ENCODE data around the gene CCSER1.

DNA sequence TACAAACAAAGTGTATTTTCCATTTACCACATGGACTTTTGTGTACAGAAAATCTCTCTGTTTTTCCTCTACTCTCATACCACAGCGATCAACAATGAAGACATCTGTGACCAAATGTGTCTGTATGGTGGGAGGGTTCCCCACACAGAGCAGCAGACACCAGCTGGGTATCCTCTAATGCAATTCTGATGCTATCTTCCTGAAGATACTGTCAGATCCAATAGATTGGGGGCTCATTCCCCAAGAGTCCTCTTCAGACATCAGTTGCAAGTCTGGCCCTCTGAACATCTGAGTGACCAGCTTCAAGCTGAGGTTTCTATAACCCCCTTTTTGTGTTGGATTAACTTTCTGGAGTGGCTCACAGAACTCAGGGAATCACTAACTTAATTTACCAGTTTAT lies 659.4 kb downstream of the CCSER1 start:
- TF ChIP-seq CTCF (conservative IDR thresholded peaks at IDR 0.05 in 1 of 2, IDR thresholded peaks at IDR 0.05 in 1 of 2; ENCODE audit: low read depth in 1 of 2, low read length in 2 of 2) (no peak), EZH2 (IDR thresholded peaks at IDR 0.05; ENCODE audit: low read length, missing control alignments) (no peak)

Data from fibroblast of lung (primary cell).